H1 (cell line): ENCODE data around the gene BCL2.

Experiments used
- EZH2 ChIP-seq: fragments of 200-600 bp; sonication (generic); IDR thresholded peaks from 2 replicates; pipeline ENCODE4 v1.7.1; 2012; ENCODE audit warnings: low read depth, mild to moderate bottlenecking, moderate library complexity, low read length, inconsistent platforms; ENCODE audit not compliant: severe bottlenecking
- RNF2 ChIP-seq: fragments of 200-900, 300-1000 bp; sonication (generic); IDR thresholded peaks from 2 replicates; pipeline ENCODE4 v1.7.1; 2016; ENCODE audit warnings: borderline replicate concordance, low read depth, mild to moderate bottlenecking, antibody characterized with exemption, low read length; ENCODE audit not compliant: poor library complexity, severe bottlenecking; ENCODE audit errors: missing control alignments
- TF ChIP-seq, protein P1 (sequence below), 3 experiments: IDR thresholded peaks; 1 replicate in 2 of 3; 2 replicates in 1 of 3; pipeline versions ENCODE4 v1.5.1 to v1.6.1; 2011; ENCODE audit warnings: low read length in 3 of 3, mild to moderate bottlenecking in 3 of 3, inconsistent platforms in 2 of 3, low read depth in 1 of 3, moderate library complexity in 1 of 3; ENCODE audit not compliant: insufficient read depth in 1 of 3; ENCODE audit errors: control extremely low read depth in 1 of 3

GRCh38 chr18:63319383-63320122 lies at the start of gene BCL2:
- TF ChIP-seq, protein P1, sequence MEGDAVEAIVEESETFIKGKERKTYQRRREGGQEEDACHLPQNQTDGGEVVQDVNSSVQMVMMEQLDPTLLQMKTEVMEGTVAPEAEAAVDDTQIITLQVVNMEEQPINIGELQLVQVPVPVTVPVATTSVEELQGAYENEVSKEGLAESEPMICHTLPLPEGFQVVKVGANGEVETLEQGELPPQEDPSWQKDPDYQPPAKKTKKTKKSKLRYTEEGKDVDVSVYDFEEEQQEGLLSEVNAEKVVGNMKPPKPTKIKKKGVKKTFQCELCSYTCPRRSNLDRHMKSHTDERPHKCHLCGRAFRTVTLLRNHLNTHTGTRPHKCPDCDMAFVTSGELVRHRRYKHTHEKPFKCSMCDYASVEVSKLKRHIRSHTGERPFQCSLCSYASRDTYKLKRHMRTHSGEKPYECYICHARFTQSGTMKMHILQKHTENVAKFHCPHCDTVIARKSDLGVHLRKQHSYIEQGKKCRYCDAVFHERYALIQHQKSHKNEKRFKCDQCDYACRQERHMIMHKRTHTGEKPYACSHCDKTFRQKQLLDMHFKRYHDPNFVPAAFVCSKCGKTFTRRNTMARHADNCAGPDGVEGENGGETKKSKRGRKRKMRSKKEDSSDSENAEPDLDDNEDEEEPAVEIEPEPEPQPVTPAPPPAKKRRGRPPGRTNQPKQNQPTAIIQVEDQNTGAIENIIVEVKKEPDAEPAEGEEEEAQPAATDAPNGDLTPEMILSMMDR (IDR thresholded peaks at IDR 0.05; ENCODE audit: control extremely low read depth in 1 of 3, insufficient read depth in 1 of 3, low read depth in 1 of 3, low read length in 3 of 3): no peak
- TF ChIP-seq RNF2 (no peak), EZH2 (no peak)
